Activated naive CD4-positive, alpha-beta T cell treated with anti-CD3 and anti-CD28 coated beads, Interleukin-2, amount 50 U/mL, for 24 hours (primary cell): ENCODE results near the gene FOXP1.

Experiments used
- H3K27ac Mint-ChIP-seq: one replicate; pipeline ENCODE4 v1.8.0; 2021; ENCODE audit warnings: mild to moderate bottlenecking, mixed read lengths
- H3K27me3 Mint-ChIP-seq: one replicate; pipeline ENCODE4 v1.8.0; 2021; ENCODE audit warnings: mixed read lengths
- H3K36me3 Mint-ChIP-seq: one replicate; pipeline ENCODE4 v1.8.0; 2021; ENCODE audit warnings: mixed read lengths
- H3K4me1 Mint-ChIP-seq: one replicate; pipeline ENCODE4 v1.8.0; 2021; ENCODE audit warnings: mixed read lengths
- H3K4me3 Mint-ChIP-seq: one replicate; pipeline ENCODE4 v1.8.0; 2021; ENCODE audit warnings: mild to moderate bottlenecking, mixed read lengths
- H3K9me3 Mint-ChIP-seq: one replicate; pipeline ENCODE4 v1.8.0; 2021; ENCODE audit warnings: mixed read lengths

Gene FOXP1

GRCh38 chr3:71423151-71423906 lies 160.2 kb downstream of the FOXP1 start:
- Mint-ChIP-seq H3K4me3 (peak overlapping the region; percentile 64), H3K27ac (peak overlapping the region; percentile 98), H3K9me3 (peaks cover 5% of the 10 kb centered on the region), H3K27me3 (no peaks in the 10 kb centered on the region), H3K4me1 (peaks cover 95% of the 10 kb centered on the region), H3K36me3 (peaks cover 19% of the 10 kb centered on the region)

GRCh38 chr3:71421820-71422566 lies 161.5 kb downstream of the FOXP1 start:
- Mint-ChIP-seq H3K9me3 (peaks cover 1% of the 10 kb centered on the region), H3K36me3 (peaks cover 16% of the 10 kb centered on the region), H3K4me1 (peaks cover 95% of the 10 kb centered on the region), H3K27ac (peak overlapping the region; percentile 98), H3K27me3 (no peaks in the 10 kb centered on the region), H3K4me3 (peak overlapping the region; percentile 64)

DNA sequence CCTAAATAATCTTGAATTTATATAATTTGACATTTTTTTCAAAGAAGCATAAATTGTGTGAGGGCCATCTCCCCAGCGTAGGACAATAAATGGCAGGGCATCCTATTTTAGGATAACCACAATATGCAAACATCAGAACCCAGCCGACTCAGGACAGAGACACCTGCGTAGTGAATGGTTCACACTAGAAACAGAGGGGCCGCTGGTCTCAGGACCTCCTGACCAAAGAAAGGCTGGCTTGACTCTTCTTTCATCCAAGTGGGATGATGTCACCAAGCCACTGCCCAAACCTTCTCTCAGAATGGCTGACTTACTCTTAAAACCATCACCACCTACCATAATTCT lies 162.1 kb downstream of the FOXP1 start:
- H3K36me3 Mint-ChIP-seq, result peaks cover 15% of the 10 kb centered on the region
- H3K4me3 Mint-ChIP-seq, result peak overlapping the region; percentile 64
- peak overlapping the region; percentile 98 for H3K27ac Mint-ChIP-seq
- no peaks in the 10 kb centered on the region for H3K27me3 Mint-ChIP-seq
- peaks cover 95% of the 10 kb centered on the region for H3K4me1 Mint-ChIP-seq
- H3K9me3 Mint-ChIP-seq, result no peaks in the 10 kb centered on the region

GRCh38 chr3:71419369-71419768 lies 164.2 kb downstream of the FOXP1 start:
- no peaks in the 10 kb centered on the region for H3K9me3 Mint-ChIP-seq
- peak overlapping the region; percentile 76 for H3K27ac Mint-ChIP-seq
- peaks cover 98% of the 10 kb centered on the region for H3K4me1 Mint-ChIP-seq
- peak overlapping the region; percentile 19 for H3K4me3 Mint-ChIP-seq
- H3K36me3 Mint-ChIP-seq, result peaks cover 9% of the 10 kb centered on the region
- H3K27me3 Mint-ChIP-seq, result no peaks in the 10 kb centered on the region

DNA sequence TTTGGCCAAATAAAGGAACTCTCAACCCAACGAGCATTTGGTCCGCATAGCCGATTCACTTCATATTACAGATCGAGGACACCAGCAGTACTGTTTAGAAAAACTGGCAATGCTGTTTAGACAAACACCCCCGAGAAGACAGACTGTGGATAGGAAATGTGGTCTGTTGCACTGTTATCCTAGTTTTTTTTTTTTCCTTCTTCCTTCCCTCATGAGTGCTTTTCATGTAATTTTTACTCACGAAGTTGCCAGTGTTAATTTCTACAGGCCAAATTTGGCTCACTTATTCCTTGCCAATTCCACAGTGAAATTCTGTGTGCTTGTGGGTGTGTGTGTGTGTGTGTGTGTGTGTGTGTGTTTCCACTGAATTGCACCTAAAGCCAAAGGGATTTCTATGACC lies 165.7 kb downstream of the FOXP1 start:
- Mint-ChIP-seq H3K4me3 (peak overlapping the region; percentile 77), H3K4me1 (peaks cover 98% of the 10 kb centered on the region), H3K27me3 (no peaks in the 10 kb centered on the region), H3K27ac (peak overlapping the region; percentile 95), H3K36me3 (peaks cover 15% of the 10 kb centered on the region), H3K9me3 (no peaks in the 10 kb centered on the region)

- Mint-ChIP-seq H3K27ac (peak overlapping the region; percentile 95), H3K27me3 (no peaks in the 10 kb centered on the region), H3K9me3 (no peaks in the 10 kb centered on the region), H3K4me3 (peak overlapping the region; percentile 77), H3K4me1 (peaks cover 98% of the 10 kb centered on the region), H3K36me3 (peaks cover 20% of the 10 kb centered on the region)
These were observed 166.7 kb downstream of the FOXP1 start for GRCh38 chr3:71416876-71417275.

- Mint-ChIP-seq H3K27ac (peak overlapping the region; percentile 95), H3K27me3 (no peaks in the 10 kb centered on the region), H3K36me3 (peaks cover 15% of the 10 kb centered on the region), H3K4me1 (peaks cover 97% of the 10 kb centered on the region), H3K9me3 (no peaks in the 10 kb centered on the region), H3K4me3 (peak overlapping the region; percentile 77)
These were observed 167.8 kb downstream of the FOXP1 start for GRCh38 chr3:71415681-71416122.

DNA sequence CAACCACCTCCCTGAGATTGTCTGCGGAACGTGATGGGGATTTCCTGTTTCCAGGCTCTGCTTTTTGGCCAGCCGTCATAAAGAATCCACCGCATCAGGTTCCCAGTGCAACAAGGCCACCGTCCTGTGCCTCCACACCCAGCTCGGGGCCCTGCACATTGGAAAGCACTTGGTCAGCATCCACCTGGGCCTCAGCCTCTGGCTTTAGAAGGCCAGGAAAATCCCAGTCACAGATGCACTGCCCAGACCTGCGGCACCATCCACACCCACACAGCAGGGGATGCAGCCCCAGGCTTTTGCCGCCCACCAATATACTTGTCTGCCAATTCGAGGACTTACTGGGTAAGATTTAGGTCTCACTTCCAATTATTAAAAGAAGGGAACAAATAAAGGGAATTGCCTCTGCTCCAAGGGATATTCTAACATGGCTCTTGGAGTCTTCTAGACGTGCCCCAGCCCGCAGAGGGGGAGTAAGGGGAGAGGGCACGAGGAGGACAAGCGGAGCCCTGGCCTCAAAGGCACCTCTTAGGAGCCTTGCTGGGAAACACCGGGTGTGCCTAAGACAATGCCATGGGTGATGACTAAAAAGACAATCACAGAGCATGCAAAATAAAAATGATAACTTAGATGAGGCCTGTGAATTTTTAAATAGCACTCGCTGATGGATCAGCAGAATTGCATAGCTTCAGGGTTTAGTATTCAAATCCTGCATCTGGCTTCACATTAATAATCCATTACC lies 169.2 kb downstream of the FOXP1 start:
- Mint-ChIP-seq H3K27me3 (no peaks in the 10 kb centered on the region), H3K9me3 (no peaks in the 10 kb centered on the region), H3K27ac (peak overlapping the region; percentile 89), H3K4me3 (peak overlapping the region; percentile 47), H3K36me3 (peaks cover 13% of the 10 kb centered on the region), H3K4me1 (peaks cover 99% of the 10 kb centered on the region)

DNA sequence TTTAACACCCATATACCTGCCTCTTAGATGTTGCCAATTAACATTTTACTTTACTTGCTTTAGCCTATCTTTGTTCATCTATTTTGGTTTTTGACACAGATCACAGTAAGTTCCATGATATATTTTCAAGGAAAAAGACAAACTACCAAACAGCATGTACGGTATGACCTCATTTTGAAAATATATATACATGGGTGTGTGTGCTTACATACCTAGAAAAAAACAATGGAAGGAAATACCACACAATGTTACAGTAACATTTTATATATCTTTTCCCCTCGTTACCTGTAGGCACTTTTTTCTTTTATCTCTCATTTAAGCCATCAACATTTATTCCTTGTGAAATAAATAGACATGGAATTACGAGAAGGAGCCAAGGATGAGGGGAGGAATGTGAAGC lies 170.0 kb downstream of the FOXP1 start:
- H3K9me3 Mint-ChIP-seq, result no peaks in the 10 kb centered on the region
- H3K36me3 Mint-ChIP-seq, result peaks cover 13% of the 10 kb centered on the region
- no peak overlapping the region for H3K4me3 Mint-ChIP-seq
- H3K4me1 Mint-ChIP-seq, result peaks cover 99% of the 10 kb centered on the region
- peak overlapping the region; percentile 84 for H3K27ac Mint-ChIP-seq
- H3K27me3 Mint-ChIP-seq, result no peaks in the 10 kb centered on the region

DNA sequence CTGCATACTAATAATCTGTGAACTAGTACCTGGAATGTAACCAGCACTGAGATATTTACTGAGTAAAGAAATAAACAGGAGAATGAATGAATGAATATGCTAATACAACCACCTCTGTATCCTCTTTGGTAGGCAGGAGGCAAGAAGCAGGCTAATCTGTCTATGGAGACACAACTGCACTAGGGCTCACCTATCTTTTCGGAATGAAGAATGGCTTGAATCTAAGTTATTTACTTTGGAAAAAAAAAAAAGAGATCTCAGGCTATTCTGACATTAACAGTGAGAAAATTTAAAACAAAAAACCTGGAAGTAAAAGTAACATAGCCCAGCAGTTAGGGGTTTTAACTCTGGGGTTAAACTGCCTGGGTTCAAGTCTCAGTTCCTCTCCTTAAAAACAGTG lies 174.2 kb downstream of the FOXP1 start:
- Mint-ChIP-seq H3K4me1 (peaks cover 97% of the 10 kb centered on the region), H3K27me3 (no peaks in the 10 kb centered on the region), H3K4me3 (no peak overlapping the region), H3K36me3 (peaks cover 18% of the 10 kb centered on the region), H3K27ac (peak overlapping the region; percentile 71), H3K9me3 (no peaks in the 10 kb centered on the region)

DNA sequence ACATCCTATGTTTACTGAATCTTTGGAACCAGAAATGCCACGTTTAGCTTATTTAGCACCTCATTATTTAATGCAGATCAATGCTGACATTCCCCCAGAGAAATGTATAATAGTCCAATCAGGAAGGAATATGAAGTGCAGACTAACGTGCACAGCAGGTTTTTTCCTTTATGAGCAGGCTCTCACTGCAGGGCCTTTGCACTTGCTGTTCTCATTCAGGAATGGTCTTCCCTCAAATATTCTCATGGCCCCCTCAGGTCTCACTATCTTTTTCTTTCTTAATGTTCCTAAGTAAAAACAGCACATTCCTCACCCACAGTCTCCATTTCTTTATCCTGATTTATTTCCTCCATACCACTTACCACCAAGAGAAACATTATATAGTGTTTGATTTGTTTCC lies 174.6 kb downstream of the FOXP1 start:
- Mint-ChIP-seq H3K4me3 (no peak overlapping the region), H3K36me3 (peaks cover 18% of the 10 kb centered on the region), H3K4me1 (peaks cover 96% of the 10 kb centered on the region), H3K27ac (peak overlapping the region; percentile 44), H3K9me3 (no peaks in the 10 kb centered on the region), H3K27me3 (no peaks in the 10 kb centered on the region)

- Mint-ChIP-seq H3K4me1 (peaks cover 96% of the 10 kb centered on the region), H3K27ac (peak overlapping the region; percentile 89), H3K4me3 (no peak overlapping the region), H3K9me3 (no peaks in the 10 kb centered on the region), H3K36me3 (peaks cover 15% of the 10 kb centered on the region), H3K27me3 (no peaks in the 10 kb centered on the region)
These were observed 175.7 kb downstream of the FOXP1 start for GRCh38 chr3:71407823-71408222.

DNA sequence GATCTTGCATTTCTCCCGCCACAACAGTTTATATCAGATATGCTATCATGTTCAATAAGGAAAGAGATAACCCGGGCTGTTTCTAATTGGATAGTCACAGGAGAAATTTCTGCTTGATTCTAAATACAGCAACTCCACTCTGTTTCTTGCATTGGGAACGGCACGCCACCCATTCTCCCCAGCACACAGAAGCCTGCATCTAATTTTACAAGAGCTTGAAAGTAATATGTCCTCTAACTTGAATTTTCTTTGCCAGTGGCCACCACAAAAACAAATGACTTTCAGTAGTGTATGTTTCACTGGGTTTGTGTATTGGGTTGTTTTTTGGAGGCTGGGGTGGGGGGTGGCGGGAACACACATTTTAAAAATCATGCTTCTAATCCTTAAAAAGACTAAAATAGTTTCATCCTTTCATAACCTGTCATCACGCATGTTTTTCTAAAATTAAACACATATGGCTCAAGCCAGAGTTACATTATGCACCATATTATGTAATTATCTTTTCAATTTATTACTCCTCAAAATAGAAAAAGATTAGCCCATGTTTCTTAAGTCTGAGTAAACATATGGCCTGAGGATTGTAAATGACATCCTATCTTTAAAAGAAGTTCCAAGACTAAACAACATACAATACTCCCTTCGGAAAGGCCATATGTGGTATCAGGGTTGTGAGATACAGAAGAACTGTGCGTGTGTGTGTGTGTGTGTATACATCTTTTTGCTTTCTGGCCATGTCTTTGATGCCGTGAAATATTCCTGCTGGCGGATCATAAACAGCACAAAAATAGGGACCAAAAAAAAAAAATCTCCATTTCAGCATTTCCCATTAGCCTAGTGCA lies 176.3 kb downstream of the FOXP1 start:
- Mint-ChIP-seq H3K27ac (peak overlapping the region; percentile 57), H3K36me3 (peaks cover 13% of the 10 kb centered on the region), H3K9me3 (no peaks in the 10 kb centered on the region), H3K4me3 (no peak overlapping the region), H3K4me1 (peaks cover 96% of the 10 kb centered on the region), H3K27me3 (no peaks in the 10 kb centered on the region)

GRCh38 chr3:71402911-71403310 lies 180.6 kb downstream of the FOXP1 start:
- Mint-ChIP-seq H3K9me3 (no peaks in the 10 kb centered on the region), H3K27ac (peak overlapping the region; percentile 95), H3K4me3 (peak overlapping the region; percentile 67), H3K4me1 (peaks cover 93% of the 10 kb centered on the region), H3K27me3 (no peaks in the 10 kb centered on the region), H3K36me3 (peaks cover 12% of the 10 kb centered on the region)

DNA sequence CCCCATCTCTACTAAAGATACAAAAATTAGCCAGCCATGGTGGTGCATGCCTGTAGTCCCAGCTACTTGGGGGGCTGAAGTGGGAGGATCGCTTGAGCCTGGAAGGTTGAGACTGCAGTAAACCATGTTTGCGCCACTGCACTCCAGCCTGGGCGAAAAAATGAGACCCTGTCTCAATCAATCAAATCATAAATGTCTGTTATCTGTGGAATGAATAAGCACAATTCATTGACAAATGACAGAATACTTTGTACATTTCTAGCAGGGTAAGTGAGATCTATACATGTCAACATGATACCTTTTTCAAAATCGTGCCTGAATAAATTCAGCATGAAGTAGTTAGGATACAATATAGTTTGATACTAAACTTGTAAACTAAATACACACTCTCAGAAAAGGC lies 181.2 kb downstream of the FOXP1 start:
- H3K4me3 Mint-ChIP-seq, result peak overlapping the region; percentile 67
- H3K27ac Mint-ChIP-seq, result peak overlapping the region; percentile 95
- no peaks in the 10 kb centered on the region for H3K9me3 Mint-ChIP-seq
- peaks cover 93% of the 10 kb centered on the region for H3K4me1 Mint-ChIP-seq
- H3K27me3 Mint-ChIP-seq, result no peaks in the 10 kb centered on the region
- H3K36me3 Mint-ChIP-seq, result peaks cover 12% of the 10 kb centered on the region
